Measurements from ENCODE around the gene SORCS2.

Gene SORCS2

GRCh38 chr4:7465017-7465416, 272.7 kb downstream of the SORCS2 start:
- in situ Hi-C loops (cut with MboI; ENCODE audit: low pct_unique_long_range_greater_than_20kb, low sequenced_read_pairs, unreplicated experiment): no loop called here
- TF ChIP-seq CTCF (IDR thresholded peaks at IDR 0.05; ENCODE audit: extremely low read depth, insufficient read depth, missing control alignments): no peak

GRCh38 chr4:7466215-7466614, 273.9 kb downstream of the SORCS2 start:
- in situ Hi-C loops (cut with MboI; ENCODE audit: low pct_unique_long_range_greater_than_20kb, low sequenced_read_pairs, unreplicated experiment): no loop called here
- no peak for TF ChIP-seq CTCF (IDR thresholded peaks at IDR 0.05; ENCODE audit: extremely low read depth, insufficient read depth, missing control alignments)
- no peak for DNase-seq (ENCODE audit: low spot score)

More at GRCh38 chr4:7465017-7465416, 272.7 kb downstream of the SORCS2 start:
- DNase-seq (ENCODE audit: low spot score): no peak

GRCh38 chr4:7466904-7467303, 274.6 kb downstream of the SORCS2 start:
- in situ Hi-C loops (cut with MboI; ENCODE audit: low pct_unique_long_range_greater_than_20kb, low sequenced_read_pairs, unreplicated experiment): no loop called here
- no peak for DNase-seq (ENCODE audit: low spot score)
- no peak for TF ChIP-seq CTCF (IDR thresholded peaks at IDR 0.05; ENCODE audit: extremely low read depth, insufficient read depth, missing control alignments)

- in situ Hi-C loops (cut with MboI; ENCODE audit: low pct_unique_long_range_greater_than_20kb, low sequenced_read_pairs, unreplicated experiment): no loop called here
- no peak for DNase-seq (ENCODE audit: low spot score)
- no peak for TF ChIP-seq CTCF (IDR thresholded peaks at IDR 0.05; ENCODE audit: extremely low read depth, insufficient read depth, missing control alignments)
Measured at GRCh38 chr4:7467471-7467870, 275.1 kb downstream of the SORCS2 start.

- no peak for TF ChIP-seq CTCF (IDR thresholded peaks at IDR 0.05; ENCODE audit: extremely low read depth, insufficient read depth, missing control alignments)
- in situ Hi-C loops (cut with MboI; ENCODE audit: low pct_unique_long_range_greater_than_20kb, low sequenced_read_pairs, unreplicated experiment): no loop called here
- no peak for DNase-seq (ENCODE audit: low spot score)
Measured at GRCh38 chr4:7469023-7469422, 276.7 kb downstream of the SORCS2 start.

GRCh38 chr4:7470111-7470510, 277.8 kb downstream of the SORCS2 start:
- no peak for TF ChIP-seq CTCF (IDR thresholded peaks at IDR 0.05; ENCODE audit: extremely low read depth, insufficient read depth, missing control alignments)
- in situ Hi-C loops (cut with MboI; ENCODE audit: low pct_unique_long_range_greater_than_20kb, low sequenced_read_pairs, unreplicated experiment): no loop called here
- DNase-seq (ENCODE audit: low spot score): no peak
